WERI-Rb-1 (cell line): Measurements from ENCODE around the gene RPTOR.
"Not testable (repeated sequence)": the region's sequence is repeated elsewhere in the genome, so short reads cannot be mapped to it uniquely, and the experiment has no call there.

ENCODE experiments used
- DNase-seq: peaks from one replicate; pipeline ENCODE4 v3.0.0-alpha.2; 2020
- H3K27ac ChIP-seq: fragments of 250-450 bp; sonication (Bioruptor Pico); 2 replicates; pipeline ENCODE4 v1.5.1; 2020; ENCODE audit warnings: mild to moderate bottlenecking, moderate library complexity
- H3K27me3 ChIP-seq: fragments of 250-450 bp; sonication (Bioruptor Pico); 2 replicates; pipeline ENCODE4 v1.5.1; 2021; ENCODE audit warnings: mild to moderate bottlenecking, low read depth, moderate library complexity; ENCODE audit not compliant: insufficient read depth, severe bottlenecking
- H3K36me3 ChIP-seq: fragments of 250-450 bp; sonication (Bioruptor Pico); 2 replicates; pipeline ENCODE4 v1.5.1; 2020; ENCODE audit warnings: mild to moderate bottlenecking, moderate library complexity
- H3K4me3 ChIP-seq: 2 replicates; pipeline ENCODE4 v1.5.1; 2011; ENCODE audit warnings: low read depth, mild to moderate bottlenecking, control low read depth, low read length
- H3K9me3 ChIP-seq: fragments of 250-450 bp; sonication (Bioruptor Pico); 2 replicates; pipeline ENCODE4 v1.5.1; 2021; ENCODE audit warnings: mild to moderate bottlenecking, moderate library complexity; ENCODE audit not compliant: severe bottlenecking
- CTCF ChIP-seq: IDR thresholded peaks from 2 replicates; pipeline ENCODE4 v1.5.1; 2011; ENCODE audit warnings: low read depth, mild to moderate bottlenecking, control low read depth, inconsistent platforms, low read length

The RPTOR gene

DNA sequence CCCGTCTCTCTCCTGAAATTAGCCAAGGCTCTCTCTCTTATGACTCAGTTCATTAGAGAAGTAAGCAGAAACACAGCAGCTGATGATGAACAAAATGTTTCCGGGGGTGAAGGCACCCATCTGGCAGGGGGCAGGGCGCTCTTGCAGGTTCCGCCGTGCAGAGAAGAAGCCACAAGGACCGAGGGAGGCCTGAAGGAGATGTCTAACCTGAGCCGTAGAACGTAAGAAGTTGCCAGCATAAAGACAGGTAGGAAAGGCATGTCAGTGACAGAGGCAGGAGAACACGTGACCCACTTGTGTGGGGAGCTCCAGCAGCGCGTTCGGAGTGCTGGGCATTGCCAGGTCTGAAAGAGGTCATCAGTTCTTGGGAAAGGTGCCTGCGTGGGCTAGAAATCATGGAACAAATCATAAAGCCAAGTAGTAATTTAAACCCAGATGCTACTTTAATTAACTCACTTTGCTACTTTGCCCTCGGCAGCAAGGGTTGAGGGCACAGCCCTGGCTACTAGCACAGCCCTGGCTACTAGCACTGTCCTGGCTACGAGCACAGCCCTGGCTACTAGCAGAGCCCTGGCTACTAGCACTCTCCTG, 198.6 kb downstream of the RPTOR start:
- TF ChIP-seq CTCF, result no peak
- H3K4me3 ChIP-seq, result no peak overlapping the region
- DNase-seq, result no peak
- peaks cover 34% of the 10 kb centered on the region for H3K36me3 ChIP-seq
- H3K27me3 ChIP-seq, result no peaks in the 10 kb centered on the region
- H3K9me3 ChIP-seq, result peaks cover 4% of the 10 kb centered on the region
- H3K27ac ChIP-seq, result no peak overlapping the region

DNA sequence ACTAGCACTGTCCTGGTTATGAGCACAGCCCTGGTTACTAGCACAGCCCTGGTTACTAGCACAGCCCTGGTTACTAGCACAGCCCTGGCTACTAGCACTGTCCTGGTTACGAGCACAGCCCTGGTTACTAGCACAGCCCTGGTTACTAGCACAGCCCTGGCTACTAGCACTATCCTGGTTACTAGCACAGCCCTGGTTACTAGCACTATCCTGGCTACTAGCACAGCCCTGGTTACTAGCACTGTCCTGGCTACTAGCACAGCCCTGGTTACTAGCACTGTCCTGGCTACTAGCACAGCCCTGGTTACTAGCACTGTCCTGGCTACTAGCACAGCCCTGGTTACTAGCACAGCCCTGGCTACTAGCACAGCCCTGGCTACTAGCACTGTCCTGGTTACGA, 199.3 kb downstream of the RPTOR start:
- not testable (repeated sequence) for H3K27me3 ChIP-seq, DNase-seq, H3K4me3 ChIP-seq, H3K27ac ChIP-seq, H3K9me3 ChIP-seq
- peaks cover 34% of the 10 kb centered on the region for H3K36me3 ChIP-seq

GRCh38 chr17:80744725-80745124, 200.1 kb downstream of the RPTOR start:
- H3K4me3 ChIP-seq, H3K9me3 ChIP-seq, H3K27ac ChIP-seq, H3K27me3 ChIP-seq, DNase-seq: not testable (repeated sequence)
- peaks cover 30% of the 10 kb centered on the region for H3K36me3 ChIP-seq

DNA sequence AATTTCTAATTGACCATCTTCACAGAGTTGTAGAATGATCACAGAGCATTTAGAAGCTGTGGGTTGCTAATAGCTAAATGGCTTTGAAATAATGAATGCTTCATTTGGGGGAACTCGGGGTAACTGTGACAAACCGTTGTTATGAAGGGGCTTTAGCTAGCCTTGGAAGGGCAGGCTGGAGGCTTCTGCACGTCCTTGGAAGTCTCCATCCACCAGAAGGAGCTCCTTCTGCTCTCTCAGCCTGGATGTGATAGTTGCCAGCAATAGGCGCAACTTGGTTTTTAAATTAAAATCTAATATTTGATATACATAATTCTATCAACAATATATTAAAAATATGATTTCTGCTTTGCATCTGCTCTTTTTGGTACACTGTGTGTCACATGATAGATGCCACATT, 200.5 kb downstream of the RPTOR start:
- Histone ChIP-seq H3K27ac (no peak overlapping the region), H3K9me3 (peaks cover 4% of the 10 kb centered on the region), H3K36me3 (peaks cover 30% of the 10 kb centered on the region), H3K4me3 (no peak overlapping the region), H3K27me3 (no peaks in the 10 kb centered on the region)
- no peak for DNase-seq
- no peak for TF ChIP-seq CTCF

DNA sequence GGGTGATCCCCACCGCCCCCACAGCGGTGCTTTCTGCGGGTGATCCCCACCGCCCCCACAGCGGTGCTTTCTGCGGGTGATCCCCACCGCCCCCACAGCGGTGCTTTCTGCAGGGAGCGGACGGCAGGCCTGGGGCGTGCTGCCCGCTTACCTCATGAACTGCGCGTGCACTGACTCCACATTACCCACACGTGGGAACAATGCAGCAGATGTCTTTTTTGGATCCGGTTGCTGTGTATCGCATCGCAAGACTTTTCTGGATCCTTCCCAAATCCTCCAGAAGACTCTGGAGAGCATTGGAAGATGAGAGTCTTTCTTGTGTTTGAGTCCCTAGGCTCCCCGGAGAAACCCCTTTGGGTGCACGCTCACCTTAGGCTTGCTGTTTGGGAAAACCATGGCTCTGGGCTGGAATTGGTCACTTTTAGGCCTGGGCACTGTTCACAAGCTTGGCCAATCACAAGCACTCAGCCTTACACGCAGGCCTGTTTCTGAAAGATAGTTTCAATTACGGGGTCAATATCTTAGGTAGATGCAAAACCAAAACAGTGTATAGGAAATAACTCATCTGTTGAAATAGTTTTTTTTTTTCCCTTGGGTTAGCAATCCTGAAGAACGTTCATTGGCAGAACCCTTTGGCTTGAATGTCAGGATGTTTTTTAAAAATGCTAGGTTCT, 201.8 kb downstream of the RPTOR start:
- no peak for TF ChIP-seq CTCF
- H3K36me3 ChIP-seq, result peaks cover 24% of the 10 kb centered on the region
- DNase-seq, result no peak
- H3K27me3 ChIP-seq, result no peaks in the 10 kb centered on the region
- no peak overlapping the region for H3K4me3 ChIP-seq
- H3K27ac ChIP-seq, result no peak overlapping the region
- no peaks in the 10 kb centered on the region for H3K9me3 ChIP-seq

DNA sequence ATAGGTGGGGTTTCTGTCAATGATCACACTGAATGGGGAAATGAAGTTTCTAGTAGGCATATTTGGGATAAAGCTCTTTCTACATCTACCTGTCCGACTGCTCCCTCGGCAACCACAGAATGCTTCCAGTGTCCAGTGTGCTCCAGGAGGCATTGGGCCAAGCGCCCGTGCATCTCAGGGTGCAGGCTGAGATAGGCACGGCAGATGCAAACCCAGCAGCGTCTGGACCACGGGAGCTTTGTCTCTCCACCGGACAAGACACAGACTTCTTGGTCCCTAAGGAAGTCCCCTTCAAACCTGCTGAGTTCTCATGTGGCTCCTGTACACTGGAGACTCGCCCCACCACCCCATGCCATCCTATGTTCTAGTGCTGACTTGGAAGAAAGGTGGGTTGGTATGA, 202.8 kb downstream of the RPTOR start:
- H3K9me3 ChIP-seq, result no peaks in the 10 kb centered on the region

More for the DNA sequence above, 202.8 kb downstream of the RPTOR start:
- no peak for TF ChIP-seq CTCF
- Histone ChIP-seq H3K36me3 (peaks cover 18% of the 10 kb centered on the region), H3K27ac (no peak overlapping the region), H3K27me3 (no peaks in the 10 kb centered on the region), H3K4me3 (no peak overlapping the region)
- no peak for DNase-seq
